ENCODE measurements around the gene CFAP410.

DNA sequence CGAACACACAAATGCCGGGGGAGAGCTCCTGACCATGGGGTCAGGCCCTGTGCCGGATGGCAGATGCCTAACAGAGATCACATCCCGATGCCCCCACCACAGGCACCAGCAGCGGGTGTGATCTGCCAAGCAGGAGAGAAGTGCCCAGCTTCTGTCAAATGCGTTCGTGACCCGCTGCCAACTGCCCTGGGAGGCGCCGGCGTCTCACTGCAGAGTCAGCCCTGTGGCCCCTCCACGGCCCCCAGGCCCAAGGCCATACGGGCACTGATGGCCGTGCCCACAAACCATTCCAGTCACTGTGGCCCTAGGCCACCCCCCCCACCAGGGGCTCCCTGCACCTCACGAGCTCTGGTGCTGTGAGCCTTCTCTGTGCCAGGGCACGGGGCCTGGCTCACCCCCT lies 8.0 kb downstream of the CFAP410 start:
- TF ChIP-seq, protein P1, sequence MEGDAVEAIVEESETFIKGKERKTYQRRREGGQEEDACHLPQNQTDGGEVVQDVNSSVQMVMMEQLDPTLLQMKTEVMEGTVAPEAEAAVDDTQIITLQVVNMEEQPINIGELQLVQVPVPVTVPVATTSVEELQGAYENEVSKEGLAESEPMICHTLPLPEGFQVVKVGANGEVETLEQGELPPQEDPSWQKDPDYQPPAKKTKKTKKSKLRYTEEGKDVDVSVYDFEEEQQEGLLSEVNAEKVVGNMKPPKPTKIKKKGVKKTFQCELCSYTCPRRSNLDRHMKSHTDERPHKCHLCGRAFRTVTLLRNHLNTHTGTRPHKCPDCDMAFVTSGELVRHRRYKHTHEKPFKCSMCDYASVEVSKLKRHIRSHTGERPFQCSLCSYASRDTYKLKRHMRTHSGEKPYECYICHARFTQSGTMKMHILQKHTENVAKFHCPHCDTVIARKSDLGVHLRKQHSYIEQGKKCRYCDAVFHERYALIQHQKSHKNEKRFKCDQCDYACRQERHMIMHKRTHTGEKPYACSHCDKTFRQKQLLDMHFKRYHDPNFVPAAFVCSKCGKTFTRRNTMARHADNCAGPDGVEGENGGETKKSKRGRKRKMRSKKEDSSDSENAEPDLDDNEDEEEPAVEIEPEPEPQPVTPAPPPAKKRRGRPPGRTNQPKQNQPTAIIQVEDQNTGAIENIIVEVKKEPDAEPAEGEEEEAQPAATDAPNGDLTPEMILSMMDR (IDR thresholded peaks at IDR 0.05 in 8 of 11, conservative IDR thresholded peaks at IDR 0.05 in 3 of 11): no peak
- TF ChIP-seq POLR2AphosphoS5 (IDR thresholded peaks at IDR 0.05): peak in 1 of 3 donors; percentile 27

All from spleen (tissue), 7 donors.